ENCODE results near the gene ZNF223.

DNA sequence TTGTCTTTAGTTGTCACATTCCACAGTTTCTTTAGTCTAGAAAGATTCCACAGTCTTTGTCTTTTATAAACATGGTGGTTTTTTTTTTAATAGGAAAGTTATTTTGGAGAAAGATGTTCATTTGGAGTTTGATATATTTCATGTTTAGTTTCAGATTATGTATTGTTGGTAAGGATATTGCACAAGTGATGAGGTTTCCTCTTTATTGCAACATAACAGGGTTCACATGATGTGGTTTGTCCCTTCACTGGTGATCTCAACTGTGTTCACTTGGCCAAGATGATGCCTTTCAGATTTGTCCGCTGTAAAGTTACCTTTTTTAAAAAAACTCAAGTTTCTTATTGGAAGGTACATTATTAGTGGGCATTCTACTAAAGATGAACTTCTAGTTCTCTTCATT is 45.9 kb upstream of the ZNF223 start:
- TF ChIP-seq GLIS3 (CRISPR knock-in tag; IDR thresholded peaks at IDR 0.05) (no peak), ZFP3 (CRISPR knock-in tag; IDR thresholded peaks at IDR 0.05) (no peak), ZNF70 (CRISPR knock-in tag; IDR thresholded peaks at IDR 0.05) (no peak), ARNTL (CRISPR knock-in tag; IDR thresholded peaks at IDR 0.05; ENCODE audit: borderline replicate concordance, low read depth) (no peak), BACH2 (CRISPR knock-in tag; IDR thresholded peaks at IDR 0.05; ENCODE audit: borderline replicate concordance) (no peak), PPARA (CRISPR knock-in tag; IDR thresholded peaks at IDR 0.05; ENCODE audit: borderline replicate concordance) (no peak), RARB (CRISPR knock-in tag; IDR thresholded peaks at IDR 0.05) (no peak), TOX (CRISPR knock-in tag; IDR thresholded peaks at IDR 0.05; ENCODE audit: borderline replicate concordance) (no peak)
- TF ChIP-seq, protein P1, sequence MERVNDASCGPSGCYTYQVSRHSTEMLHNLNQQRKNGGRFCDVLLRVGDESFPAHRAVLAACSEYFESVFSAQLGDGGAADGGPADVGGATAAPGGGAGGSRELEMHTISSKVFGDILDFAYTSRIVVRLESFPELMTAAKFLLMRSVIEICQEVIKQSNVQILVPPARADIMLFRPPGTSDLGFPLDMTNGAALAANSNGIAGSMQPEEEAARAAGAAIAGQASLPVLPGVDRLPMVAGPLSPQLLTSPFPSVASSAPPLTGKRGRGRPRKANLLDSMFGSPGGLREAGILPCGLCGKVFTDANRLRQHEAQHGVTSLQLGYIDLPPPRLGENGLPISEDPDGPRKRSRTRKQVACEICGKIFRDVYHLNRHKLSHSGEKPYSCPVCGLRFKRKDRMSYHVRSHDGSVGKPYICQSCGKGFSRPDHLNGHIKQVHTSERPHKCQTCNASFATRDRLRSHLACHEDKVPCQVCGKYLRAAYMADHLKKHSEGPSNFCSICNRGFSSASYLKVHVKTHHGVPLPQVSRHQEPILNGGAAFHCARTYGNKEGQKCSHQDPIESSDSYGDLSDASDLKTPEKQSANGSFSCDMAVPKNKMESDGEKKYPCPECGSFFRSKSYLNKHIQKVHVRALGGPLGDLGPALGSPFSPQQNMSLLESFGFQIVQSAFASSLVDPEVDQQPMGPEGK (CRISPR knock-in tag; IDR thresholded peaks at IDR 0.05; ENCODE audit: borderline replicate concordance) = no peak
- TF ChIP-seq, protein P2, sequence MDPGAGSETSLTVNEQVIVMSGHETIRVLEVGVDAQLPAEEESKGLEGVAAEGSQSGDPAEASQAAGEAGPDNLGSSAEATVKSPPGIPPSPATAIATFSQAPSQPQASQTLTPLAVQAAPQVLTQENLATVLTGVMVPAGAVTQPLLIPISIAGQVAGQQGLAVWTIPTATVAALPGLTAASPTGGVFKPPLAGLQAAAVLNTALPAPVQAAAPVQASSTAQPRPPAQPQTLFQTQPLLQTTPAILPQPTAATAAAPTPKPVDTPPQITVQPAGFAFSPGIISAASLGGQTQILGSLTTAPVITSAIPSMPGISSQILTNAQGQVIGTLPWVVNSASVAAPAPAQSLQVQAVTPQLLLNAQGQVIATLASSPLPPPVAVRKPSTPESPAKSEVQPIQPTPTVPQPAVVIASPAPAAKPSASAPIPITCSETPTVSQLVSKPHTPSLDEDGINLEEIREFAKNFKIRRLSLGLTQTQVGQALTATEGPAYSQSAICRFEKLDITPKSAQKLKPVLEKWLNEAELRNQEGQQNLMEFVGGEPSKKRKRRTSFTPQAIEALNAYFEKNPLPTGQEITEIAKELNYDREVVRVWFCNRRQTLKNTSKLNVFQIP (CRISPR knock-in tag; IDR thresholded peaks at IDR 0.05; ENCODE audit: borderline replicate concordance, low read depth) = no peak
- TF ChIP-seq, protein P3, sequence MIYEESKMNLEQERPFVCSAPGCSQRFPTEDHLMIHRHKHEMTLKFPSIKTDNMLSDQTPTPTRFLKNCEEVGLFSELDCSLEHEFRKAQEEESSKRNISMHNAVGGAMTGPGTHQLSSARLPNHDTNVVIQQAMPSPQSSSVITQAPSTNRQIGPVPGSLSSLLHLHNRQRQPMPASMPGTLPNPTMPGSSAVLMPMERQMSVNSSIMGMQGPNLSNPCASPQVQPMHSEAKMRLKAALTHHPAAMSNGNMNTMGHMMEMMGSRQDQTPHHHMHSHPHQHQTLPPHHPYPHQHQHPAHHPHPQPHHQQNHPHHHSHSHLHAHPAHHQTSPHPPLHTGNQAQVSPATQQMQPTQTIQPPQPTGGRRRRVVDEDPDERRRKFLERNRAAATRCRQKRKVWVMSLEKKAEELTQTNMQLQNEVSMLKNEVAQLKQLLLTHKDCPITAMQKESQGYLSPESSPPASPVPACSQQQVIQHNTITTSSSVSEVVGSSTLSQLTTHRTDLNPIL (CRISPR knock-in tag; IDR thresholded peaks at IDR 0.05; ENCODE audit: low read depth) = no peak

Measured in SK-N-SH treated with all-trans-retinoic acid at 6 μM for 48 hours (cell line).